ES-I3 (cell line): ENCODE measurements around the gene ZIK1.
A peak's percentile ranks its signal among the peaks of the same experiment; 100 is the strongest.

Experiments used
- H3K36me3 ChIP-seq: 2 replicates; pipeline ENCODE4 v1.6.1; 2013; ENCODE audit warnings: mild to moderate bottlenecking, low read length, control low read depth, moderate library complexity; ENCODE audit not compliant: insufficient read depth
- H3K4me1 ChIP-seq: 2 replicates; pipeline ENCODE4 v1.6.1; 2013; ENCODE audit warnings: mild to moderate bottlenecking, control low read depth, low read length; ENCODE audit not compliant: insufficient read depth
- H3K9ac ChIP-seq: 2 replicates; pipeline ENCODE4 v1.6.1; 2013; ENCODE audit warnings: low read depth, mild to moderate bottlenecking, low read length, moderate library complexity
- H3K9me3 ChIP-seq: 2 replicates; pipeline ENCODE4 v1.6.1; 2013; ENCODE audit warnings: mild to moderate bottlenecking, low read length, moderate library complexity; ENCODE audit not compliant: control insufficient read depth, insufficient read depth

ZIK1 gene

DNA sequence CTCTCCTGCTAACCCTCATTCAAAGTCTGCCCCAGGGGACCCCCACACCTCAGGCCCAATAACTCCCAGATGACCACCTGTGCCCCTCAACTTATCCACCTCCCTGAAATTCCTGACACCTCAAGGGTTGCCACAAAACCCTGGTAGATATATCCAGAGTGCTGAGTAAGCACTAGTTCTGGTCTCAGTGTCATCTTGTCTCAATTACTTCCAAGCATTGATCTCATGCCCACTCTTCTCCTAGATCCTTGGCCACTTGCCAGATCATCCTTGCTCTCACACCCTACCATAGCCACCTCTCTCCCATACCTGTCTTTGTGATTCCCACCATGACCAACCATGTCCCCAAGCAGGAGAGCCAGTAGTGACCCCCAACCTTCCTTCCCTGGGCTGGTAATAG lies 7.3 kb upstream of the ZIK1 start:
- Histone ChIP-seq H3K9me3 (peaks cover 30% of the 10 kb centered on the region), H3K36me3 (peaks cover 36% of the 10 kb centered on the region), H3K9ac (no peak overlapping the region), H3K4me1 (no peaks in the 10 kb centered on the region)

- Histone ChIP-seq H3K9ac (peak within 1 kb of the TSS; percentile 79), H3K4me1 (no peaks in the 10 kb centered on the region), H3K36me3 (peaks cover 17% of the 10 kb centered on the region; the same call in 1 of the 2 replicates), H3K9me3 (peaks cover 28% of the 10 kb centered on the region)
Observed at GRCh38 chr19:57578487-57579205, 5.3 kb upstream of the ZIK1 start, which contains the start of gene ZNF416. ZNF416 (minus strand) TSS chr19:57578911; CDS start chr19:57578704, 207 bp downstream.

GRCh38 chr19:57583104-57583520 lies 833 bp upstream of the ZIK1 start:
- peaks cover 10% of the 10 kb centered on the region; the same call in 1 of the 2 replicates for H3K36me3 ChIP-seq
- H3K9me3 ChIP-seq = peaks cover 18% of the 10 kb centered on the region
- H3K9ac ChIP-seq = peak overlapping the region; percentile 63
- no peaks in the 10 kb centered on the region; the same call in 1 of the 2 replicates for H3K4me1 ChIP-seq

DNA sequence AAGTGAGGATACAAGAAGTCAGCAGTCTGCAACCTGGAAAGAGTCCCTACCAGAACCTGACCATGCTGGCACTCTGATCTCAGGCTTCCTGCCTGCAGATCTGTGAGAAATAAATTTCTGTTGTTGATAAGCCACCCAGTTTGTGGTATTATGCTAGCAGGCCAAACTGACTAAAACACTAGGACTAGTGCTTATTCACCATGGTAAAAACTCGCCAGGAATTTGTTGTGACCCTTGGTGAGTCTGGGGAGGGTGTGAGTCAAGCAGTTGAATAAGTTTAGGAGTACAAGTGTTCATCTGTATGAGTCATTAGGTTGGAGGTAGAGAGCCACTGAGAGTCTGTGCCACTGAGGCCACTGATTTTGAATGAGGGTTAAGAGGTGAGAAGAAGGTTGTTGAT lies 3.6 kb downstream of the ZIK1 start:
- Histone ChIP-seq H3K36me3 (peaks cover 41% of the 10 kb centered on the region), H3K9ac (no peak overlapping the region), H3K4me1 (no peaks in the 10 kb centered on the region; the same call in 1 of the 2 replicates), H3K9me3 (peaks cover 44% of the 10 kb centered on the region)

GRCh38 chr19:57599377-57599760 lies 15.4 kb downstream of the ZIK1 start:
- peak overlapping the region; percentile 66; the same call in 1 of the 2 replicates for H3K9ac ChIP-seq
- H3K9me3 ChIP-seq = no peaks in the 10 kb centered on the region
- no peaks in the 10 kb centered on the region for H3K36me3 ChIP-seq
- H3K4me1 ChIP-seq = no peaks in the 10 kb centered on the region

DNA sequence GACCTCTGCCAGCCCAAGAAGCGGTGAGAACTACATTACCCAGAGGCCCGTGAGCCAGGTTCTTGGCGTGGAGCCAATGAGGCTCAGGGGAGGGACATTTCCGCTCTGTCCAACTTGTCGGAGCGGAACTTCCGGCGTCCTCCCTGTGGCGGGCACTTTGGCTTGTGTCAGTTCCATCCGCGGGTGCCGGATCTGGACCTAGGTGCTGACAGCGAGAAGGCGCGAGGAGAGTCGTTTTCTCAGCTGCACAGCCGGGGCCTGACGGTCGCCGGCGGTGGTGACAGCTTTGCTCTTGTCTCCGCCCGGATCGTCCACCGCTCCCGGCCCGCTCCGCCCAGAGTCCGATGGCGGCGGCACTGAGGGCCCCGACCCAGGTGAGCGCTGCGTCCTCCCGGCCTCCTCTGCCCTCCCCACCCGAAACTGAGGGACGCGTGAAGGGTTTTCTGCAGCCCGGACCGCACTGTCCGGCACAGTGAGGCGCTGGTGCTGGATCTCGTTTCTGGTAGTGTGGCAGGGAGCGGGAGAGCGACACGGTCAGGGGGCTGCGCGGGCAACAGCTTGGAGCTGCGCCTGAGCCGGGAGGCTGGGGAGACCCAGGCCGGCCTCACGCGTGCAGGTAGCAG lies 15.9 kb downstream of the ZIK1 start, which contains the start of gene ZNF530:
ZNF530 (plus strand) TSS at position 125 of the 623 bp plus-strand sequence. CDS start 4,461 bp downstream, outside the sequence.
- peak within 1 kb of the TSS; percentile 66; the same call in 1 of the 2 replicates for H3K9ac ChIP-seq
- no peaks in the 10 kb centered on the region for H3K9me3 ChIP-seq
- H3K36me3 ChIP-seq = 0 out of 2 replicates have a peak, but pooled peaks cover 1% of the 10 kb centered on the region

DNA sequence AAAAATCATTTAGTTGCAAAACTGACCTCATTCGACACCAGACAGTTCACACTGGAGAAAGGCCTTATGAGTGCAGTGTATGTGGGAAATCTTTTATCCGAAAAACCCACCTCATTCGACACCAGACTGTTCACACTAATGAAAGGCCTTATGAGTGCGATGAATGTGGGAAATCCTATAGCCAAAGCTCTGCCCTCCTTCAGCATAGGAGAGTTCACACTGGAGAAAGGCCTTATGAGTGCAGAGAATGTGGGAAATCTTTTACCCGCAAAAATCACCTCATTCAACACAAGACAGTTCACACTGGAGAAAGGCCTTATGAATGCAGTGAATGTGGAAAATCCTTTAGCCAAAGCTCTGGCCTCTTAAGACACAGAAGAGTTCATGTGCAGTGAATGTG lies 23.0 kb downstream of the ZIK1 start:
- peaks cover 5% of the 10 kb centered on the region; the same call in 1 of the 2 replicates for H3K9me3 ChIP-seq
- peaks cover 8% of the 10 kb centered on the region; the same call in 1 of the 2 replicates for H3K36me3 ChIP-seq
- H3K9ac ChIP-seq = no peak overlapping the region
- H3K4me1 ChIP-seq = no peaks in the 10 kb centered on the region

More for the DNA sequence above, 15.9 kb downstream of the ZIK1 start, which contains the start of gene ZNF530:
- H3K4me1 ChIP-seq = no peaks in the 10 kb centered on the region

DNA sequence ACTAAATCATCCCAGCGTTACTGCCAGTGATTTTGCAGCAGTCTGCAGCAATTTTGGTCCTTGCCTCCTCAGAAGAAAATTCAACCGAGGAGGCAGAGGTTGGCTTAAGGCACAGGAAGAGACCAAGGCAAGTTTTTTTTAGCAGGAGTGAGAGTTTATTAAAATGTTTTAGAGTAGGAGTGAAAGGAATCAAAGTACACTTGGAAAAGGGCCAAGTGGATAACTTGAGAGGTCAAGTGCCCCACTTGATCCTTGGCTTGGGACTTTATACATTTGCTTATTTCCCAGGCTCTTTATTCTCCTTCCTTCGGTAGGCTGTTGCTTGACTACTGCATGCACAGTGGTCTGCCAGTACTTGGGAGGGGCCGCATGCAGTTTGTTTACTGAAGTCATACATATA lies 27.2 kb downstream of the ZIK1 start:
- peaks cover 9% of the 10 kb centered on the region for H3K36me3 ChIP-seq
- H3K9ac ChIP-seq = no peak overlapping the region
- H3K4me1 ChIP-seq = no peaks in the 10 kb centered on the region
- peaks cover 18% of the 10 kb centered on the region for H3K9me3 ChIP-seq

DNA sequence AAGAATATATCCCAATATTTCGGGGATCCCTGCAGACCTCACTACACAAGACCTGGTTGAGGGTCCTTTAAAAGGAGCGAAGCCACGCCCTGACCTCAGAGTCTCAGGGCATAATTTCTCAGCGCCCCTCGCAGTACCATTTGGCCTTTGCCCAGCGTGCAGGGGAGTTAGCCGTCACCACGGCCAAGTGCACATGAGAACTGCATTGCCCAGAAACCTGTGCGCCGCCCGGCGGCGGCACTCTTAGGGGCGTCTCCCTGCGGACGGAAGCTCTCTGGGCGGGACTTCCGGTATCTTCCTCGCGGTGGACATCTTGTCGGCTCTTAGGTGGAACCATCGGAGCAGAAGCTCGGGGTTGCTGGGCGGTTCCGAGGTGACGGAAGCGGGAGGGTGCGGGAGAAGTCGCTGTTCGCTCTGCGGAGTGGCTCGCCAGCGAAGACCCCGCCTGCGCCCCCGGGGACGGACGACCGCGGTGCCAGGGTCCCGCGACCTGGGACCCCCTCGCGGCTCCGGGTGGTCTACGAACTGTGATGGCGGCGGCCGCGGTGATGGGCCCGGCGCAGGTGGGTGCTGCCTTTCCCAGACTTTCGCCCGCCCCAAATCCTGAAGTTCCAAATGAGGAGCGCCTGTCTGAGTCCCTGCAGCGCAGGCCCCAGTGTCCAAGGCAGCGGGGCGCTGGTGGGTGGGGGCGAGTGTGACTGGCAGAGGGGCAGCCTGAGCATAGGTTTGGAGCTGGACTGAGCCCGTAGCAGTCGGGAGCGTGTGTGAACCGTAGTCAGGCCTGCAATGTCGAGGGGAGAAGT lies 30.2 kb downstream of the ZIK1 start, which contains the start of gene ZNF134:
ZNF134 (plus strand) TSS at position 302 of the 803 bp plus-strand sequence. CDS start 5,227 bp downstream, outside the sequence.
- Histone ChIP-seq H3K4me1 (no peaks in the 10 kb centered on the region), H3K9ac (peak within 1 kb of the TSS; percentile 69), H3K9me3 (peaks cover 43% of the 10 kb centered on the region), H3K36me3 (peaks cover 35% of the 10 kb centered on the region)

- peaks cover 47% of the 10 kb centered on the region for H3K36me3 ChIP-seq
- peaks cover 51% of the 10 kb centered on the region for H3K9me3 ChIP-seq
- H3K4me1 ChIP-seq = no peaks in the 10 kb centered on the region
- peak overlapping the region; percentile 69; the same call in 1 of the 2 replicates for H3K9ac ChIP-seq
Observed at GRCh38 chr19:57615346-57615745, 31.4 kb downstream of the ZIK1 start.

GRCh38 chr19:57620673-57621348 lies 36.9 kb downstream of the ZIK1 start:
- H3K36me3 ChIP-seq = peaks cover 77% of the 10 kb centered on the region
- H3K9me3 ChIP-seq = peaks cover 69% of the 10 kb centered on the region
- H3K4me1 ChIP-seq = no peaks in the 10 kb centered on the region
- no peak overlapping the region for H3K9ac ChIP-seq

- no peaks in the 10 kb centered on the region for H3K4me1 ChIP-seq
- H3K36me3 ChIP-seq = peaks cover 55% of the 10 kb centered on the region
- H3K9ac ChIP-seq = no peak overlapping the region
- H3K9me3 ChIP-seq = peaks cover 47% of the 10 kb centered on the region
Observed at GRCh38 chr19:57623091-57623490, 39.1 kb downstream of the ZIK1 start.

GRCh38 chr19:57632987-57633831 lies 49.3 kb downstream of the ZIK1 start, which contains the start of gene ZNF211:
ZNF211 (plus strand) TSS chr19:57633168; CDS start chr19:57633347, 179 bp downstream.
- H3K4me1 ChIP-seq = no peaks in the 10 kb centered on the region
- H3K36me3 ChIP-seq = peaks cover 7% of the 10 kb centered on the region; the same call in 1 of the 2 replicates
- H3K9me3 ChIP-seq = peaks cover 2% of the 10 kb centered on the region; the same call in 1 of the 2 replicates
- H3K9ac ChIP-seq = peak within 1 kb of the TSS; percentile 98
